MV-4-11 (cell line): ENCODE data around the gene SLC24A3.
A peak's percentile ranks its signal among the peaks of the same experiment; 100 is the strongest.

Source experiments
- DNase-seq: peaks from one replicate; lab custom pipeline; 2025; lab: John Stamatoyannopoulos, UW

The SLC24A3 gene

DNA sequence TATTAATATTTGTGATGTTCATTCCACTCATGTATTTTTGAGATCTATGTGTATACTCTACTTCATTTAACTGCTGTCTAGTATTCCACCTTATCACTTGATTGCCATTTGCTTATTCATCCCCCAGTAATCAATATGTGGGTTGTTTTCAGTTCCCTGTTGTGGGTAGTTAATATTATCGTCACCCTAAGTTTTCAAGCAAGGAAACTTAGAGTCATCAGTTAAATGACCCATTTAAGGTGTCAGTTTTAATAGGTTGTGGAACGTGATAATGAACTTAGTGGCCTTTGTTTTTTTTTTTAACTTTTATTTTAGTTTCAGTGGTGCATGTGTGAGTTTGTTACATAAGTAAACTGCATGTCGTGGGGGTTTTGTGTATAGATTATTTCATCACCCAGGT lies 90.3 kb downstream of the SLC24A3 start:
- no peak for DNase-seq

DNA sequence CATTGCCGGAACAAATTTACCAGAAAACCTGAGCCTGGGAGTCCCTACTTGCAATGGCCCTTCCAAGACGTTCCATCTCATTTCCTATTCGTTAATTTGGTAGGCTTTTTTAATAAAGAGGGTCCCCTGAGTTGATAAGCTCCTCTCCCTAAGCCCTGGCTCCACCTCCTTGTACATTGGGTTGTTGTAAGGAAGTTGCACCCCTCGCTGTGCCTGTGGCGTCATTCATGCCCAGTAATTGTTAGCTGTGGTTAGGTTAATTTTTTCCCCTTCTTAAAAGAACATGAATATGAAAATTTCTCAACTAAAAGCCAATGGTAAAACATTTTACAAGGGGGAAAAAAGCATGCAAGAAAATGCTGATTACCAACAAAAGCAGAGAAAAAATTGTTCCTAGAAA lies 91.9 kb downstream of the SLC24A3 start:
- peak; percentile 60 for DNase-seq

DNA sequence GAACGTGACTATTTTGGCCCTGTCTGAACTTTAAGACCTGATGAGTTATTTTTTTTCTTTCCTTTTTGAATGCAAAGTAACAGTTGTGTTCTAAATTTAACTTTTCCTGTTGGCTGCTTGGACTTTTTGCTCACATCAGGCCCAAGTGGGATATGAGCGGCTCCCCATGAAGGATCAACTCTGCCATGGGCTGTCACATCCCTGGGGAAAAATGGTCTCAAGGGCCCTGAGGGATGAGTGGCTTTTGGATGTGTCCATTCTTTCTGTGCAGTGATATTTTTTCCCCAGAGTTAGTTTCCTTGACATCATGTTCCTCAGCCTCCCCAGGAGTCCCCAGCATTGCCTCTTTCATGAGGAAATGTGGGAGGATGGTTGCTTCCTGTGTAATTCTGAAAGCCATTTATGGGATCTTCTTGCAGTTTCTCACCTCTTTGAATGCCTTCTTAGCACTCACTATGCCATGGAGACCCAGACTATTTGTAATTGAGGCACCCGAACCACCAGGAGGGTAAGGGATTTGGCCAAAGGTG lies 92.5 kb downstream of the SLC24A3 start:
- no peak for DNase-seq

DNA sequence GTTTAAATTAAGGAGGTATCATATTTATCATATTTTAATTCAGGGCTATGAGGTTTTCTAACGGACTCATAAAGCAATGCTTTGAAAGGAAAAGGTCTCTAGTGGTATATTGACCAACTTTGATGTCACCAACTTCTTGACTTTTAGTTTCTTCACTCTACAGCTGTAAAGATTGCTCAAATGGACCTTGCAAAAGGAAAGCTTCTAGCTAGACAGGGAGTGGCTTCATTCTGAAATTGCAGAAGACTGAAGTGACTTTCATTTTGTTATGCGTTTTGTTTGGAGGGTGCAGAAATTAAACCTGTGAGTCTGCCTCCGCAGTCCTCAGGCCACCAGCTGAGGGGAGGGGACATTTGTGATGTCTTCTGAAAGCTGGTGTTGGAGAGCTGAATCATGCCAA lies 95.7 kb downstream of the SLC24A3 start:
- peak; percentile 77 for DNase-seq

DNA sequence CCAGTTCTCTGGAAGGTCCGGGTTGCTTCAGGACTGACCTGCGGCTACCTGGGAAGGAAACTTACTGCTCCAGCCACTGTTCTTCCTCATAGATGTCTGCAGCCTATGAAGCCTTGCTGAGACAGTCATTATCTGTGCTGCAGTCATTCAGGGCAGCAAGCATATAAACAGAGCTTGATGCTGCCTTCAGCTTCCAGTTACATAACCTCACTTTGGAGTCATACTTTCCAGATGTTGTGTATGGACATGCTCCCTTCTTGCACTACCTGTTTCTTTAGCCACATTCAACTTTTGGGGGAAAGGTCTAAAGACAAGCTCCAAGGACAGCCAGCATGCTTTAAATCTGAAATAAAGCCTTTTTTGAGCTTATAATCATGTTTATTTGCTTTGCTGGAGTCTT lies 98.1 kb downstream of the SLC24A3 start:
- DNase-seq, result peak; percentile 32

DNA sequence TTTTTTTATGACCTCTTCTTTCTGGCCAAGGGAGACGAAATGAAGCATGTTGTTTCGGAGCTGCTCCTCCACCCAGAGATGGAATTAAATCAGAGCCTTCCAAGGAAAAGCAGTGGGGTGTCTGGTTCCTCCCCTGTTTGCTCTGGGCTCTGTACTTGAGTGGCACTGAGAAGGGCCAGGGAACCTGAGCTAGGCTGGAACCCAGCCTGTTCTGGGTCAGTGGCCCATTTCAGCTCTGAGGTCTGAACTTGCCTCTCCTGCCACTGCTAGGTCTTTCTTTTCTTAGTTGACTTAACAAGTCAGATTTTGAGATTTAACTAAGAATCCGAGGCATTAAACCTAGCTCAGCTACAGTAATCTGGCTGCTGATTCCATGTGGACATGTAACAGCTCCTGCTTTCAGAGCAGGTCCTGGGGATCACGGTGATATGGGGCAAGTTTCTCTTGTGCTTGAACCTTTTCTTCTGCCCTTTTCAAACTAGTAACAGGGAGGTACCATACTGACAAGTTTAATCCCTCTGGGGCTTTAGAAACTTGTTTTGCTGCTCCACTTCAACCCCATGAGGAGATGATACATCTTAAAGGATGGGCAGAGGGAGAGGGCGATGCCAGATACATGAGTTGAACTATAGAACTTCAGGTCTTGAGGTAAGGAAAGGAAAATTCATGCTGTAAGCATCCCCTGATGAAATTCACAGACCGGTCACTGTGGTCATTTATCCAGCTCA lies 101.1 kb downstream of the SLC24A3 start:
- no peak for DNase-seq

DNA sequence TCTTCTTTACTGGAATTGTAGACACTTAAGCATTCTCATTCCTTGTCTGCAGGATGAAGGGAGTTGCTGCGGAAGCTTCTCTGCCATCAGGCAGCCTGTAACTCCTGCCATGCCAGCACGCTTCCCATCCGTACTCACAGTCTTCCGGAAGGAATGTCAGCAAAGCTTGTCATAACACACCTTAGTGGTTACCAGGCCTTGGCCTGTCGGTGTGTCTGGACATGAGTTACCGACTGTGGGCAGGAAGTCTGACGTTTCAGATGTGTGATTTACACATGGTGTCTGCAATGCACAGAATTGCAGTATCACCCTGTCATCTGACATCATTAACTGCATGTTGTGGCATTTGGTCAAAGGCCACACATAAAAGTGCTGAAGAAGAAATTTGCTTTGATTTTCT lies 102.2 kb downstream of the SLC24A3 start:
- DNase-seq, result no peak

DNA sequence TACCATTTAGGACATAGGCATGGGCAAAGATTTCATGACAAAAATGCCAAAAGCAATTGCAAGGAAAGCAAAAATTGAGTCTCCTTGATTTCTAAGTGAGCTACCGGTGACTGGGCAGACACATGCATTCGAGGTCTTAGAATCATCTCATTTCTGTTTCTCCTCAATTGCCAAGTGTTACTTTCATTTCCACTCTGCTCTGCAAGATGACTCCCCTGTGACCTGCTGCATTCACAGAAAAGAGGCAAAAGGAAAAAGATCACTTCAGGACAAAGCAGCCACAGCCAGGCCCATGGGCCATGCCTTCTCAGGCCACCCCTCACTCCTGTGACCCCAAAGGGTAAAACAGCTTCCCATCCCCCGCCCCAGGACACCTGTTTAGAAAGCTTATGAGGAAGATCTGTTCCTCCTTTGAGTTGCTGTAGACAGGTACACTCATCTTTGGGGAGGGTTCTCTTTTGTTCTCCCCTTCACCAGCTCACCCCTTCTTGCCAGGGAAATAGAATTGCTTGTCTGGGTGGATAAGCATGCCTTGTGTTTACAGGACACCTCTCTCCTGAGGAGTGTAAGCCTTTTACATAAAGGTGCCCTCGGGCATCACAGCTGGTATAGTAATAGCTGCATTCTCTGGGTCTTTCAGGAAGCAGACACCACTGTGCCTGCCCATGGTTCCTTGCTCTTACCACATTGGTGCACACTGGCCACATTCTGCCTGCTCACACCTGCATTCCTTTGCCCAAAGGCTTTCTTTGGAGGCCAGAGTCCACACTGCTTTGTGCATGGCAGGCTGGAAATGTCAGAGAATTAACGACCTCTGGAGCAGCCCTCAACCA lies 105.0 kb downstream of the SLC24A3 start:
- peak; percentile 70 for DNase-seq

DNA sequence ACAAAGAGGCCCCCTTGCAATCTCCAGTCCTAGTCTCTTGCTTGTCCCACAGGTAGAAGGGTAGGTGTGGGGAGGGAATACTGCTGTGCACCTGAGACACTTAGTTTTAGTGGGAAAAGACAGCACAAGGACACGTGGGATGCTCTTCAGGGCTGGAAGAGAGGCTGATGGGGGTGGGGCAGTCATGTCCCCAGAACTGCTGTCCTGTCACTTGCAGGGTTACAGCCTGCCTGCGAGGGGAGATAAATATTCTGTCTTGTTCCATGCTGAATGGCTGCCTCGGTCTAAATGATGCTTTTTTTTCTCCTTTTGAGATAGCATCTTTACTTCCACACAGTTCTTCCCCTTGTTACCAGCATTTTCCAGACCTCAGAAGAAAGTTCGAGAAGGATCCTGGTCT lies 106.2 kb downstream of the SLC24A3 start:
- DNase-seq, result no peak

DNA sequence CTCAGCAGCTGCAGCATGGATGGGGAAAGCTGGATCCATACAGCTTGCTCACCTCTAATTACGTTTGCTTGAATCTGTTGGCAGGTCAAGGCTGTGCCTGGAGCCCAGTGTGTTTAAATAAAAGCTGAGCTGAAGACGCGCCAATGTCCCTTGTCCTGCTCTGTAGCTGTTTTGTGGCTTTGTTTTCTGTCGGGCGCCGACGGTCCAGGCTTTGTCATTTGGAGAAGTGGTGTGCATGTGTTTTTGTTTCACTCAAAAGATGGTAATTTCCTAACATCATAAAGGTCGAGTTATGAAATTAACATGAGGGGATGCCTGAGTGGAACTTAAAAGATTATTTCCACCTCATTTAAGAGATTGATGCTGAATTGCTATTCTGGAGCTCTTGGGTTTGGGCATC lies 107.6 kb downstream of the SLC24A3 start:
- peak; percentile 73 for DNase-seq

DNA sequence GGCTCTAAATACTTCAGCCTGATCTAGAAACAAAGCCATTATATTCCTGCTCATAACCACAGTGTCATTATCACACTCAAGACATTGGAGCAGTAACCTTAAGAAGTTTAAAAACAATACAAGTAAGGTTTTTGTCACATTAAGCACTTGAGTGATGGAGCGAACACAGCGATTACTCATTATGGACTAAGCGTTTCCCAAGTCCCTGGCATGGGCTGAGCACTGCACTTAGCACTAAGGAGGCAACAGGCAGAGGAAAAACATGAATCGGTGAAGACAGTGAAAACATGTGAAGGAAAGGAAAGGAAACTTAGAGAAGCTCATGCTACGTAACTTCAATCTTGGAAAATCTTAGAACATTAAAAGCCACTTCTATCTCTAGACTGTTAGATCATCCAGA lies 108.7 kb downstream of the SLC24A3 start:
- DNase-seq, result no peak

DNA sequence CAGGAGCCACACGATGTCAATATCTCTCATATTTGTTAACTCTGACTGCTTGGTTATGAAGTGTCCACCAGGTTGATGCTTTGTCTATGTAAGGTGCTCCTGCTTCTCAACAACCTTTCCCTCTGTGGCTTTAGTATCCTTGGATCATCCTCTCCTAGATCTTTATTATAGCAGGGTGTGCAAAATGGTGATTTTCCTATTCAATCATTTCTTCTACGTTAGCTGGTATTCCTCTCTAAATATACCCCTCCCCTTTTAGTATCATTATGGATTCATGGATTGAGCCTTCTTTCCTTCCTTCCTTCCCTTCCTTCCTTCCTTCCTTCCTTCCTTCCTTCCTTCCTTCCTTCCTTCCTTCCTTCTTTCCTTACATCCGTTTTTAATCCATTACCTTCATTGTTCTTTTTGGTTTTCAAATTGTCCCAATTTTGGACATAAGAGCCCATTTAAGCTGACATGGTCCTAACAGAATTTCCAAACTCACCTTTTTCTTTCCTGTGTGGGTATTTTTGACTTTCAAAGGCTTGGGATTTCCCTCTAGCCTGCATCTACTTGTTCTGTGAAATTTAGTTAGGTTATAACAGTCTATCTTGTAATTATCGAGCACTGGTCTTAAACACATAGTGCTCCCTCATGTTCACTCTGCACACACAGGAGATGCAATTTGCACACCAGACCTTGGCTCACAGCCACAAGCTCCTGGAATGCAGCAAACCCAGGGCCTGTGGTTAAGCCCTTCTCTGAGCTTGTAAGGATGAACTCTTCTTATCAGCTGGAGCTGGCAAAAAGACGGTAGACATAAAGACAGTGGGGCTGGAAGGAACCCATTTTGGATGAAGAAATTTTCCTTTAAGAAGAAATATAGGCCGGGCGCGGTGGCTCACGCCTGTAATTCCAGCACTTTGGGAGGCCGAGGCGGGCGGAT lies 109.9 kb downstream of the SLC24A3 start:
- DNase-seq, result no peak

DNA sequence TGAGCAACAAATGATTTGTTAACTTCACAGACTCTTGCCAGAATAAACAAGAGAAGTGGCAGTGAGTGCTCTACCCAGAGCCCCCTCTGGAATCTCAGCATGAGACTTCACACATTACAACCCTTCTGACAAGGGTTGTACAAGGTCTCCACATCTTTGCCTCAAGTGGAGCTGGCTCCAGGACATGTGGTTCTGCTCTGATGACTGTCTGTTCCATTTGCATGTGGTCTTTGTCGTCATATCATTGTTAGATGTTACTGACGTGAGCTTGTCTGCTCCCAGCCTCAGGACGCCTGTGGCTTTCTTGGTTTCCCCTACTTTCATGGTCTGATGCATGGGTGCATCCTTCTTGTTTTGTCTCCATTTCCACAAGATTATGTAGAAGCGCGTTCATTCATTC lies 115.0 kb downstream of the SLC24A3 start:
- no peak for DNase-seq

DNA sequence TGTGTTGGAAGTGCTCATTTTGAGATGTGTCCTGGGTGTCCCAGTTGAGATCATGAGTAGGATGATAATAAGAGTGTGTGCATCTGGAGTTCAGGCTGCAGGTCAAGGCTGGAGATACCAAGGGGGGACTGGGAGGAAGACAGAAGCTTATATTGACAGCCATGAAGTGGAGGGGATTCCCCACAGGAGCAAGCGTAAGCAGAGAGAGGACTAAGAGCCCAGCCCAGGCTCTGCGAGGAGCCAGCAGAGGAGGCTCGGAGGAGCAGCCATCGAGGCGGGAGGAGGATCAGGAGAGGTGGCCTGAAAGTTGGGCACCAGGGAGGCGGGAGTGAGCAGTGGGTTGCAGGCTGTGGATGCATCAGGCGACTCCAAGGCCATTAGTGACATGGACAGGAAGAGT lies 116.2 kb downstream of the SLC24A3 start:
- no peak for DNase-seq

DNA sequence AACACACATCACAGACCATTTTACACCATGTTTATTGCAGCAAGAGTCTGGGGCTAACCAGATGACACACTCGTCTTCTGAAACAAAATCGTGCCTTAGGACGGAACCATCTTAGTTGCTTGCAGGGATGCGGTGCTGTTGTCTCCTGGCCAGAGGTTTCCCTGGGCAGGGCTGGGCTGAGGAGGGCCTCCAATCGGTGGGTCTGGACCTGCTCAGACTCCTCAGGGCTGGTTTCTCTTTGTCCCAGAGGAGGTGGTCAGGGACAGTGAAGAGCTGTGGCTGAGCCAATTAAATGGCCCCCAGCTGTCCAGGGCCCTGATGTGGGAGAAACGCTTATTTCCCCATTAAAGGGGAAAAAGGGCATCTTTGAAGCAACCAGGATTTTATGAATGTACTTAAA lies 117.6 kb downstream of the SLC24A3 start:
- DNase-seq, result no peak

DNA sequence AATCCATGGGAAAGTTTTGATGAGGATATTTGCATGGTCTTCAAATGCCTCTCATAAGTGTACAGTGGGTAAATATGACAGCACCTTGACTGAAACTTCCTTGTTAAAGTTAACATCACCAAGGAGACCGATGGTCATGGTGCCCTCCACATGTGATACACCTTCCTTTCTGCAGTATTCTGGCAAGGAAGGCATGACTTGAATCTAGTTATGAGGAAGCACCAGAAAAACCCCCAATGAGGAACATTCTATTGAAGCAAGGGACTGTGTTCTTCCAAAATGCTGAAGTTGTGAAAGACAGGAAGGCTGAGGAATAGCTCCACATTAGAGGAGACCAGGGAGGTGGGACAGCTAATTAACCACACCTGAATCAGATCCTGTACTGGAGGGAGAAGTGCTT lies 118.3 kb downstream of the SLC24A3 start:
- no peak for DNase-seq

DNA sequence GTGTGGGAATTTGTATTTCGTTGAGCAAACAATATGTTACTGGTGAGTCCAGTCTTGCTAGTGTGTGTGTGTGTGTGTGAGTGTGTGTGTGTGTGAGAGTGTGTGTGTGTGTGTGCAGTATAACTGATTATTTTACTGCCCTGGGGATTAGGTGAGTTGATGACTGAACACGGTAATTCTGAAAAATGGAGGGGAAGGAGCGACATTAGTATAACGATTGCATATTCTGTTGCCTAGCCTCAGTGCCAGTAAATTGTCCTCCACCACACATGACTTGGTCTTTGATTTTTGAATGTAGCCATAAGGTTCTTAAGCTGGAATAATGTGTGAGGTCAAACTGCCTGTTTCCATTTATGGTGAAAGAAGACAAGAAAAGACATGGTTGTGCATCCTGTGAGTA lies 121.1 kb downstream of the SLC24A3 start:
- no peak for DNase-seq

DNA sequence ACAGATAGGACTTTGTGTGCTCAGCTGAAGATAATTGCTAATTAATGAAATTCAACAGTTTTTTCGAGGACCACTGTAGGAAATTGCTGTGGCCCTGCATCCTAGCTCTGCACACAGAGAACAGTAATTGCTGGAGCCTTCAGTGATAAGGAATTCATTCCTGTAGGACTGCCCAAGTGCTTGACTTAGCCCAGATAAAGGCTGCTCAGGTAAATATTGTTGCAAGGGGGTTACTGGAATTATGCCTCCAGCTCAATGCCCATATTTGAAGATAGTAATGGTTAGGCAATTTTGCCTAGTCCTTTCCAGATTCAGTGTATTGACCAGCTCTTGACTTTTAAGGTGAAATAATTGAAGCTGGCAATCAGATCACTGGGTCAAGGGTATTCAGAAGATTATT lies 122.9 kb downstream of the SLC24A3 start:
- DNase-seq, result no peak

DNA sequence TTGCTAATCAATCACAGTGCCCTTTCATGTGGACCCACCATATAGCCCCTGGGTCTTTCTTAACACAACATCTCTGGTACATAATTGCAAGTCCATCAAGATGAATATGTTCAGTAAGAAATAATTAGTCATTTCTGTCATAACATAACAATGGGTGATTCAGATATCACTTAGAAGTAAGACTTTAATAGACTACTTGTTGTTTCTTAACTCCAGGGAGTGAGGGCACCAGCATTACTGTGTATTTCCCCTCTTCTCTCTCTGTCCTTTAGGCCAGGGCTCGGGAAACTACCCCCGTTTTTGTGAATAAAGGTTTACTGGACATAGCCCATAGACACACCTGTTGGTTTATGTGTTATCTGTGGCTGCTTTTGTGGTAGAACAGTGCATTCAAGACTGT lies 123.5 kb downstream of the SLC24A3 start:
- DNase-seq, result no peak

DNA sequence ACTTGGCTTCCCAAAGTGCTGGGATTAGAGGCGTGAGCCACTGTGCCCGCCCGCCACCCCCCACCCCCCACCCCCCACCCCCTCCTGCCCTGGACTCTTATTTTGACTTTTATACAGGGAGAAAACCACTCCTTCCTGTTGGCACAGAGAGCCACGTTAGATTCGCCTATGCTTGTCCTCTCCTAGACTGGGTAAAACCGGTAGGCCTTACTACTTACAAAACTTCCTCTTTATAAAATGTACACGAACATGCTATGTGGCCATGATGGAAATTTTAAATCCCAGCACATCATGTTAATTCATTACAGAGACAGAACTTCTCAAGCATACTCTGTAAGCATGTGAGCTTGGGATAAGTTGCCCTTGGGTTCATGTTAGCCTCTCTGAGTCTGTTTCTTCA lies 124.2 kb downstream of the SLC24A3 start:
- peak; percentile 79 for DNase-seq

DNA sequence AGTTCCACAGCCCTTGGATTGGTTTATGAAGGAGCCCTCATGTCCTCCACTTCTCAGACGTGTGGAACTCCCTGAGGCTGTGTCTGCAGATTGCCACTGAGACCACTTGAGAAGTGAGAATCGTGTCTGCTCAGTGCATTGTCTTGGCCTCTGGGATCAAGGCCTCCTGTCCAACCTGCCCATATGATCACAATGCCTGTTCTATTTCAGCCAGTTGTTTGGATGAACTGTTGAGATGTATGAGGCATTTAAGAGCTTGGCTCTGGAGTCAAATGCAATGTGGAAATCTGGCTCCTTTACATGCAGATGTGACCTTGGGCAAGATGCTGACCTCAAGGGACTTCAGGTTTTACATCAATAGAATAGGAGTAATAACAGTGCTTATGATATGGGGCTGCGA lies 125.9 kb downstream of the SLC24A3 start:
- no peak for DNase-seq

DNA sequence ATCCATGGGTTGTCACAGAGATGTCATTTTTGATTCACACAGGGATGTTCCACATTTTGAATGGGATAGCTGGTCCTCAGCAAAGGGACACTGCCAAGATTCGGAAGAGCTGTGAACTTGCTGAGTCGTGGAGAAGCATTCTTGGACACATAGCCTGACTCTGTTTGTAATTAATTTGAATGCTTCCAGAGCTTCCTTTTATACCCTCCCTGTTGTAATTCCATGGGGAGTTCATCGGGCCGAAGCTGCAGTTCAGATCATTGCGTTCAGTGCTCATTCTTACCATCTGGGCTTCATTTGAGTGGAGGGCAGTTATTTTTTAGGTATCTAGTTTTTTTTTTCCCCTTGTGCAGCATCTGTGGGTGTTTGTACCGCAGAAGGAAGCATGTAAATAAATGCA lies 126.5 kb downstream of the SLC24A3 start:
- no peak for DNase-seq
